Lower leg skin (tissue), 4 donors: ENCODE measurements around the gene LDB2. TPM values are rescaled to one million over a fixed set of nuclear protein-coding genes. Genes with fewer than 3 reads are reported as not detected.

Experiments used
- DNase-seq, 2 donors: peaks; one replicate each; pipeline ENCODE4 v3.0.0-alpha.2; 2019; ENCODE audit warnings: low spot score in 2 of 2
- H3K4me3 ChIP-seq: fragments of 200-600 bp; sonication (generic); 2 replicates; pipeline ENCODE4 v1.5.1; 2017; ENCODE audit warnings: mild to moderate bottlenecking, low read depth; ENCODE audit not compliant: poor library complexity, severe bottlenecking
- CTCF ChIP-seq, 3 donors: fragments of 450-650 bp; IDR thresholded peaks; one replicate each; pipeline ENCODE4 v1.5.1; 2016; ENCODE audit warnings: antibody characterized with exemption in 3 of 3, mild to moderate bottlenecking in 3 of 3, moderate library complexity in 2 of 3
- POLR2A ChIP-seq, 2 donors: fragments of 450-650 bp; IDR thresholded peaks; one replicate each; pipeline ENCODE4 v1.6.1; 2016 to 2017; ENCODE audit warnings: antibody characterized with exemption in 2 of 2, mild to moderate bottlenecking in 1 of 2, moderate library complexity in 1 of 2
- WGBS, 2 donors: methylation state at CpG; one replicate each; pipeline ENCODE4 v1.1.5; 2018; 5-methylcytosine and 5-hydroxymethylcytosine counted together
- intact Hi-C: fragments of 100-400 bp; cut with DNase I; formaldehyde crosslinking; loops from one replicate; pipeline ENCODE4 v1.15.0; 2023; ENCODE audit warnings: low total_unique reads
- total RNA-seq, 4 donors: library from RNA; depleted of rRNA; stranded (reverse); fragments of >200 nt; gene quantifications; one replicate each; pipeline ENCODE4 v1.1.0, GENCODE V29; 2016

The LDB2 gene
- total RNA-seq, 4 donors from 2014 or later, result 5.4 to 14.0 (median 7.8) TPM

GRCh38 chr4:16777726-16778125 lies 120.7 kb downstream of the LDB2 start:
- TF ChIP-seq CTCF (IDR thresholded peaks at IDR 0.05) (no peak), POLR2A (IDR thresholded peaks at IDR 0.05) (no peak)
- no peak for DNase-seq
- 75 to 79% methylated on average over 3 of the region's 3 CpGs for WGBS, 2 donors
- no peak overlapping the region for H3K4me3 ChIP-seq
- intact Hi-C loops, result no loop called here

GRCh38 chr4:16775411-16776154 lies 122.9 kb downstream of the LDB2 start:
- no peak for DNase-seq
- no peak overlapping the region for H3K4me3 ChIP-seq
- 87 to 90% methylated on average over 5 of the region's 5 CpGs for WGBS, 2 donors
- TF ChIP-seq CTCF (IDR thresholded peaks at IDR 0.05), result no peak
- TF ChIP-seq POLR2A (IDR thresholded peaks at IDR 0.05), result no peak
- intact Hi-C loops, result no loop called here

- TF ChIP-seq POLR2A (IDR thresholded peaks at IDR 0.05), result no peak
- no peak for TF ChIP-seq CTCF (IDR thresholded peaks at IDR 0.05)
- intact Hi-C loops, result no loop called here
- 39 to 52% methylated on average over 2 of the region's 2 CpGs for WGBS, 2 donors
- no peak overlapping the region for H3K4me3 ChIP-seq
- DNase-seq, result no peak
These were observed 126.0 kb downstream of the LDB2 start for GRCh38 chr4:16772366-16772850.

GRCh38 chr4:16770710-16771285 lies 127.6 kb downstream of the LDB2 start:
- WGBS, 2 donors, result 75 to 87% methylated on average over 6 of the region's 6 CpGs
- intact Hi-C loops, result no loop called here
- no peak for DNase-seq
- TF ChIP-seq CTCF (IDR thresholded peaks at IDR 0.05) (no peak), POLR2A (IDR thresholded peaks at IDR 0.05) (no peak)
- H3K4me3 ChIP-seq, result no peak overlapping the region

GRCh38 chr4:16767861-16768260 lies 130.6 kb downstream of the LDB2 start:
- intact Hi-C loops, result no loop called here
- TF ChIP-seq POLR2A (IDR thresholded peaks at IDR 0.05) (no peak), CTCF (IDR thresholded peaks at IDR 0.05) (no peak)
- H3K4me3 ChIP-seq, result no peak overlapping the region
- DNase-seq, result no peak
- WGBS, 2 donors, result 78 to 81% methylated on average over 3 of the region's 3 CpGs
